Measurements from ENCODE around the gene ERP27. TPM values are rescaled to one million over a fixed set of nuclear protein-coding genes. Genes with fewer than 3 reads are reported as not detected.

ERP27 gene
- total and polyA plus RNA-seq, 2 of the 8 experiments (the other 6 are each of a cell fraction or from before 2014, with no cell fraction given) = not detected

DNA sequence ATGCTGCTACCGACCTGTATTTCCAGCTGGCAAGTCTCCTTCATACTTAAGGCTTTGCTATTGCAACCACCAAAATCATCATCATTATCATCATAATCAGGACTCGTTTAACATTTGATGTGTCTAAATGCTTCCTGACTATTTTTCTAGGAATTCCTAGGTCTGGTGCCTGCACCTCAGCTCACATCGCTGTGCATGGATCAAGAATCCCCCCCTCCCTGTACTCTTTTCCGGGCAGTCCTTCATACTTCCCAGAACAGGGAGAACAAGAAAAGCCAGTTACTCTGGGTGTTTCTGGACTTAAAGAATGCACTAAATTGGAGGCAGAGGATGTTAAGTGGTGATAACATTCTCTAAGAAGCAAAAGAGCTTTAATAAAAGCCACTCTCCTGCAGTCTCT, 9.4 kb downstream of the ERP27 start (continued):
- TF ChIP-seq, protein P1, sequence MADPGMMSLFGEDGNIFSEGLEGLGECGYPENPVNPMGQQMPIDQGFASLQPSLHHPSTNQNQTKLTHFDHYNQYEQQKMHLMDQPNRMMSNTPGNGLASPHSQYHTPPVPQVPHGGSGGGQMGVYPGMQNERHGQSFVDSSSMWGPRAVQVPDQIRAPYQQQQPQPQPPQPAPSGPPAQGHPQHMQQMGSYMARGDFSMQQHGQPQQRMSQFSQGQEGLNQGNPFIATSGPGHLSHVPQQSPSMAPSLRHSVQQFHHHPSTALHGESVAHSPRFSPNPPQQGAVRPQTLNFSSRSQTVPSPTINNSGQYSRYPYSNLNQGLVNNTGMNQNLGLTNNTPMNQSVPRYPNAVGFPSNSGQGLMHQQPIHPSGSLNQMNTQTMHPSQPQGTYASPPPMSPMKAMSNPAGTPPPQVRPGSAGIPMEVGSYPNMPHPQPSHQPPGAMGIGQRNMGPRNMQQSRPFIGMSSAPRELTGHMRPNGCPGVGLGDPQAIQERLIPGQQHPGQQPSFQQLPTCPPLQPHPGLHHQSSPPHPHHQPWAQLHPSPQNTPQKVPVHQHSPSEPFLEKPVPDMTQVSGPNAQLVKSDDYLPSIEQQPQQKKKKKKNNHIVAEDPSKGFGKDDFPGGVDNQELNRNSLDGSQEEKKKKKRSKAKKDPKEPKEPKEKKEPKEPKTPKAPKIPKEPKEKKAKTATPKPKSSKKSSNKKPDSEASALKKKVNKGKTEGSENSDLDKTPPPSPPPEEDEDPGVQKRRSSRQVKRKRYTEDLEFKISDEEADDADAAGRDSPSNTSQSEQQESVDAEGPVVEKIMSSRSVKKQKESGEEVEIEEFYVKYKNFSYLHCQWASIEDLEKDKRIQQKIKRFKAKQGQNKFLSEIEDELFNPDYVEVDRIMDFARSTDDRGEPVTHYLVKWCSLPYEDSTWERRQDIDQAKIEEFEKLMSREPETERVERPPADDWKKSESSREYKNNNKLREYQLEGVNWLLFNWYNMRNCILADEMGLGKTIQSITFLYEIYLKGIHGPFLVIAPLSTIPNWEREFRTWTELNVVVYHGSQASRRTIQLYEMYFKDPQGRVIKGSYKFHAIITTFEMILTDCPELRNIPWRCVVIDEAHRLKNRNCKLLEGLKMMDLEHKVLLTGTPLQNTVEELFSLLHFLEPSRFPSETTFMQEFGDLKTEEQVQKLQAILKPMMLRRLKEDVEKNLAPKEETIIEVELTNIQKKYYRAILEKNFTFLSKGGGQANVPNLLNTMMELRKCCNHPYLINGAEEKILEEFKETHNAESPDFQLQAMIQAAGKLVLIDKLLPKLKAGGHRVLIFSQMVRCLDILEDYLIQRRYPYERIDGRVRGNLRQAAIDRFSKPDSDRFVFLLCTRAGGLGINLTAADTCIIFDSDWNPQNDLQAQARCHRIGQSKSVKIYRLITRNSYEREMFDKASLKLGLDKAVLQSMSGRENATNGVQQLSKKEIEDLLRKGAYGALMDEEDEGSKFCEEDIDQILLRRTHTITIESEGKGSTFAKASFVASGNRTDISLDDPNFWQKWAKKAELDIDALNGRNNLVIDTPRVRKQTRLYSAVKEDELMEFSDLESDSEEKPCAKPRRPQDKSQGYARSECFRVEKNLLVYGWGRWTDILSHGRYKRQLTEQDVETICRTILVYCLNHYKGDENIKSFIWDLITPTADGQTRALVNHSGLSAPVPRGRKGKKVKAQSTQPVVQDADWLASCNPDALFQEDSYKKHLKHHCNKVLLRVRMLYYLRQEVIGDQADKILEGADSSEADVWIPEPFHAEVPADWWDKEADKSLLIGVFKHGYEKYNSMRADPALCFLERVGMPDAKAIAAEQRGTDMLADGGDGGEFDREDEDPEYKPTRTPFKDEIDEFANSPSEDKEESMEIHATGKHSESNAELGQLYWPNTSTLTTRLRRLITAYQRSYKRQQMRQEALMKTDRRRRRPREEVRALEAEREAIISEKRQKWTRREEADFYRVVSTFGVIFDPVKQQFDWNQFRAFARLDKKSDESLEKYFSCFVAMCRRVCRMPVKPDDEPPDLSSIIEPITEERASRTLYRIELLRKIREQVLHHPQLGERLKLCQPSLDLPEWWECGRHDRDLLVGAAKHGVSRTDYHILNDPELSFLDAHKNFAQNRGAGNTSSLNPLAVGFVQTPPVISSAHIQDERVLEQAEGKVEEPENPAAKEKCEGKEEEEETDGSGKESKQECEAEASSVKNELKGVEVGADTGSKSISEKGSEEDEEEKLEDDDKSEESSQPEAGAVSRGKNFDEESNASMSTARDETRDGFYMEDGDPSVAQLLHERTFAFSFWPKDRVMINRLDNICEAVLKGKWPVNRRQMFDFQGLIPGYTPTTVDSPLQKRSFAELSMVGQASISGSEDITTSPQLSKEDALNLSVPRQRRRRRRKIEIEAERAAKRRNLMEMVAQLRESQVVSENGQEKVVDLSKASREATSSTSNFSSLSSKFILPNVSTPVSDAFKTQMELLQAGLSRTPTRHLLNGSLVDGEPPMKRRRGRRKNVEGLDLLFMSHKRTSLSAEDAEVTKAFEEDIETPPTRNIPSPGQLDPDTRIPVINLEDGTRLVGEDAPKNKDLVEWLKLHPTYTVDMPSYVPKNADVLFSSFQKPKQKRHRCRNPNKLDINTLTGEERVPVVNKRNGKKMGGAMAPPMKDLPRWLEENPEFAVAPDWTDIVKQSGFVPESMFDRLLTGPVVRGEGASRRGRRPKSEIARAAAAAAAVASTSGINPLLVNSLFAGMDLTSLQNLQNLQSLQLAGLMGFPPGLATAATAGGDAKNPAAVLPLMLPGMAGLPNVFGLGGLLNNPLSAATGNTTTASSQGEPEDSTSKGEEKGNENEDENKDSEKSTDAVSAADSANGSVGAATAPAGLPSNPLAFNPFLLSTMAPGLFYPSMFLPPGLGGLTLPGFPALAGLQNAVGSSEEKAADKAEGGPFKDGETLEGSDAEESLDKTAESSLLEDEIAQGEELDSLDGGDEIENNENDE (IDR thresholded peaks at IDR 0.05; ENCODE audit: insufficient replicate concordance, low read length) = no peak
- no peak for TF ChIP-seq EZH2 (IDR thresholded peaks at IDR 0.05; ENCODE audit: low read depth, low read length, severe bottlenecking)
- TF ChIP-seq JUN (IDR thresholded peaks at IDR 0.05; ENCODE audit: low read depth, low read length) = no peak
- no peak for TF ChIP-seq CEBPB (IDR thresholded peaks at IDR 0.05; ENCODE audit: low read depth, low read length)
- peak; percentile 66 for TF ChIP-seq ASH2L (IDR thresholded peaks at IDR 0.05; ENCODE audit: low read length)
- no peak for TF ChIP-seq NANOG (IDR thresholded peaks at IDR 0.05; ENCODE audit: insufficient read depth, low read depth, low read length, poor library complexity, severe bottlenecking)
- TF ChIP-seq HDAC6 (IDR thresholded peaks at IDR 0.05; ENCODE audit: low read depth, low read length) = no peak
- peak; percentile 78; the same call in 1 of the 2 replicates for TF ChIP-seq SP1 (IDR thresholded peaks at IDR 0.05; ENCODE audit: low read depth, low read length)
- no peak for TF ChIP-seq CBX5 (IDR thresholded peaks at IDR 0.05; ENCODE audit: low read depth, low read length)
- no peak for TF ChIP-seq SP2 (IDR thresholded peaks at IDR 0.05; ENCODE audit: low read length)

Measured in H1 (cell line).